HG03520 (cell line): ENCODE data around the gene C11orf54.

Experiments used
- ATAC-seq: cut with Tn5 transposase; IDR thresholded peaks from one replicate; pipeline ENCODE4 v1.9.1; 2021; ENCODE audit warnings: mild to moderate bottlenecking, moderate library complexity; ENCODE audit not compliant: unreplicated experiment

C11orf54 gene

GRCh38 chr11:93741094-93741881 is at the start of gene C11orf54, which contains the start of gene TAF1D:
C11orf54 (plus strand) TSS chr11:93741672; CDS start chr11:93747394, 5,722 bp downstream.
TAF1D (minus strand) TSS chr11:93741495; CDS start chr11:93739304, 2,191 bp downstream.
- ATAC-seq: peak; percentile 82

GRCh38 chr11:93694109-93694508 is 47.4 kb upstream of the C11orf54 start:
- ATAC-seq: no peak

GRCh38 chr11:93694557-93694956 is 46.9 kb upstream of the C11orf54 start:
- no peak for ATAC-seq

GRCh38 chr11:93697611-93698010 is 43.9 kb upstream of the C11orf54 start:
- no peak for ATAC-seq

- ATAC-seq: no peak
Observed at GRCh38 chr11:93700830-93701229, 40.6 kb upstream of the C11orf54 start.

- no peak for ATAC-seq
Observed at GRCh38 chr11:93704237-93704636, 37.2 kb upstream of the C11orf54 start.

GRCh38 chr11:93710239-93710638 is 31.2 kb upstream of the C11orf54 start:
- no peak for ATAC-seq

- no peak for ATAC-seq
Observed at GRCh38 chr11:93712678-93713077, 28.8 kb upstream of the C11orf54 start.

GRCh38 chr11:93715797-93716396 is 25.6 kb upstream of the C11orf54 start:
- ATAC-seq: no peak

- ATAC-seq: no peak
Observed at GRCh38 chr11:93717501-93717900, 24.0 kb upstream of the C11orf54 start.

GRCh38 chr11:93718057-93718563 is 23.4 kb upstream of the C11orf54 start:
- peak; percentile 87 for ATAC-seq

- no peak for ATAC-seq
Observed at GRCh38 chr11:93719310-93719709, 22.2 kb upstream of the C11orf54 start.

GRCh38 chr11:93720522-93720921 is 20.9 kb upstream of the C11orf54 start:
- no peak for ATAC-seq

- no peak for ATAC-seq
Observed at GRCh38 chr11:93724089-93724488, 17.4 kb upstream of the C11orf54 start.

- no peak for ATAC-seq
Observed at GRCh38 chr11:93727985-93728791, 13.3 kb upstream of the C11orf54 start.

- no peak for ATAC-seq
Observed at GRCh38 chr11:93728792-93729128, 12.7 kb upstream of the C11orf54 start.

- ATAC-seq: no peak
Observed at GRCh38 chr11:93729129-93729616, 12.3 kb upstream of the C11orf54 start.

- ATAC-seq: no peak
Observed at GRCh38 chr11:93730108-93731107, 11.1 kb upstream of the C11orf54 start.

- no peak for ATAC-seq
Observed at GRCh38 chr11:93732237-93732892, 9.1 kb upstream of the C11orf54 start.
